SK-N-SH (cell line): ENCODE results near the gene NFKB1.

Experiments
- CTCF ChIP-seq: fragments of 200-600 bp; sonication (generic); IDR thresholded peaks from 2 replicates; pipeline ENCODE4 v1.6.1; 2017; ENCODE audit warnings: antibody characterized with exemption, mild to moderate bottlenecking, moderate library complexity
- EP300 ChIP-seq, 2 experiments: IDR thresholded peaks; 2 replicates each; pipeline versions ENCODE4 v1.4.0 to v1.6.1; 2012; ENCODE audit warnings: borderline replicate concordance in 1 of 2, low read depth in 1 of 2, low read length in 1 of 2
- GABPA ChIP-seq: IDR thresholded peaks from 2 replicates; pipeline ENCODE4 v1.4.0; 2012; ENCODE audit warnings: low read depth, mild to moderate bottlenecking
- IRF3 ChIP-seq: fragments of 150-350 bp; IDR thresholded peaks from 2 replicates; pipeline ENCODE4 v1.6.1; 2016; ENCODE audit warnings: mild to moderate bottlenecking, low read depth, low read length
- MAX ChIP-seq: IDR thresholded peaks from 2 replicates; pipeline ENCODE4 v1.4.0; 2012; ENCODE audit warnings: low read depth
- NFIC ChIP-seq: IDR thresholded peaks from 2 replicates; pipeline ENCODE4 v1.4.0; 2012; ENCODE audit warnings: borderline replicate concordance
- SMC3 ChIP-seq: IDR thresholded peaks from 2 replicates; pipeline ENCODE4 v1.6.1; 2012; ENCODE audit warnings: low read depth, low read length, improper control_type of control experiment
- YY1 ChIP-seq: IDR thresholded peaks from 2 replicates; pipeline ENCODE4 v1.4.0; 2012; ENCODE audit warnings: low read depth, mild to moderate bottlenecking

GRCh38 chr4:102477657-102478056 lies 23.5 kb upstream of the NFKB1 start:
- TF ChIP-seq SMC3 (no peak), GABPA (no peak), EP300 (IDR thresholded peaks at IDR 0.05; ENCODE audit: borderline replicate concordance in 1 of 2, low read depth in 1 of 2, low read length in 1 of 2) (no peak), CTCF (no peak), IRF3 (no peak), NFIC (no peak), MAX (no peak), YY1 (no peak)
